ENCODE measurements around the gene ZFP36L1.

DNA sequence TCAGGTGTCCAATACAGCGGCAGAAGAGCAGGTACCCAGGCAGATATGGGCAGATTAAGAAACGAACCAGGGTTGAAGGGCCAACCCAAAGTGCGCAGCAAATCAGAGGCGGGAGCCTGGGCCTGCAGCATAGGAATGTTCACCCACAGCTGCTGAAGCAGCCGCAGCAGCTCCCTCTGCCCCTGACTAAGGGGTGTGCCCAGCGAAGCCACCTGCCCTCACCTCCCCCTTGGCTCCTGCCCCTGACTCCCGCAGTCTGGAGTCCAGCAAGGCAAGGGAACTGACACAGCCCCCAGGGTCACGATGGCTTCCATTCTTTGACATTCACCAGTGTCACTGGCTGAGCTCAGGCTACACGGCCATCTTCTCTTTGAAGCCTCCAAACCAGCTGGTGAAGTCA is 27.3 kb upstream of the ZFP36L1 start:
- no peak for TF ChIP-seq EP300 (IDR thresholded peaks at IDR 0.05)
- TF ChIP-seq, protein P1, sequence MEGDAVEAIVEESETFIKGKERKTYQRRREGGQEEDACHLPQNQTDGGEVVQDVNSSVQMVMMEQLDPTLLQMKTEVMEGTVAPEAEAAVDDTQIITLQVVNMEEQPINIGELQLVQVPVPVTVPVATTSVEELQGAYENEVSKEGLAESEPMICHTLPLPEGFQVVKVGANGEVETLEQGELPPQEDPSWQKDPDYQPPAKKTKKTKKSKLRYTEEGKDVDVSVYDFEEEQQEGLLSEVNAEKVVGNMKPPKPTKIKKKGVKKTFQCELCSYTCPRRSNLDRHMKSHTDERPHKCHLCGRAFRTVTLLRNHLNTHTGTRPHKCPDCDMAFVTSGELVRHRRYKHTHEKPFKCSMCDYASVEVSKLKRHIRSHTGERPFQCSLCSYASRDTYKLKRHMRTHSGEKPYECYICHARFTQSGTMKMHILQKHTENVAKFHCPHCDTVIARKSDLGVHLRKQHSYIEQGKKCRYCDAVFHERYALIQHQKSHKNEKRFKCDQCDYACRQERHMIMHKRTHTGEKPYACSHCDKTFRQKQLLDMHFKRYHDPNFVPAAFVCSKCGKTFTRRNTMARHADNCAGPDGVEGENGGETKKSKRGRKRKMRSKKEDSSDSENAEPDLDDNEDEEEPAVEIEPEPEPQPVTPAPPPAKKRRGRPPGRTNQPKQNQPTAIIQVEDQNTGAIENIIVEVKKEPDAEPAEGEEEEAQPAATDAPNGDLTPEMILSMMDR (IDR thresholded peaks at IDR 0.05), result no peak
- no peak for TF ChIP-seq POLR2AphosphoS5 (IDR thresholded peaks at IDR 0.05)

All from upper lobe of left lung (tissue), 4 donors.